ENCODE measurements around the gene MACROD2. TPM values are rescaled to one million over a fixed set of nuclear protein-coding genes. Genes with fewer than 3 reads are reported as not detected.

Gene MACROD2
- total and polyA plus RNA-seq, 2 donors (not counting 1 experiment from before 2014, with no cell fraction given): 5.3 to 6.7 TPM

DNA sequence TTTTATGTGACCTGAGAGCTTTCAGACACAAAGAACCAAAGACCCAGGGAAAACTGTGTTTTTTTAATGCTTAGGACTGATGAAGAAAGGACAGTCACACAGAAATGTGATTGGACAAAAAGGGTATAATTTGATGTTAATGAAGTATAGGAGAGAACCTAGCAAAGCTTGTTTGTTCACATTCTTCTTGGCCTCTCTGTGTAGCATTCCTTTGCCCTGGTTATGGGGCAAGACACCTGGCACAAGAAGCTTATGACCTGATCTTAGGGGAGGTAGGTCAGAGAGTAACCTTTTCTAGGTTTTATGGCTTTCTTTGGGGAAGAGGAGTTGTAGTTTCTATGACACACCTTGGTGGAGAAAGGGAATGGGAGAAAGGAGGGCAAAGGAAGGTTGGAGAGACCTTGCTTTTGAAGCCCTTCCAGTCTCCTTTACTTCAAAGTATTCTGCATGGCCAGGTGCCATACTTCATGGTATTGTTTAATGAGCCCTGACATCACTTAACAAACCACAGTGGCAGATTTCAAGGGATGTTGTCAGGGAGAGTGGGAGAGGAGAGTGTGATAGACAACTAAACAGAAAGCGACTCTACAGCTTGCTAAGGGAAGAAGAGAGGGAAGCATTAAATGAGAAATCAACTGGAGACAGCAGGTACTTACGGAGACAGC lies 1043.9 kb downstream of the MACROD2 start:
- Histone ChIP-seq H3K27ac (ENCODE audit: low read length in 2 of 2) (no peak overlapping the region), H3K9me3 (ENCODE audit: control extremely low read depth in 1 of 3, control insufficient read depth in 2 of 3, insufficient read depth in 1 of 3, low read length in 2 of 3) (no peaks in the 10 kb centered on the region), H3K27me3 (replicated peaks in 1 of 4; ENCODE audit: control extremely low read depth in 1 of 4, control insufficient read depth in 3 of 4, insufficient read depth in 4 of 4, low read length in 3 of 4) (no peaks in the 10 kb centered on the region), H3K4me2 (replicated peaks; ENCODE audit: low read depth, low read length, poor library complexity, severe bottlenecking) (no peak overlapping the region), H4K20me1 (ENCODE audit: control insufficient read depth, insufficient read depth, low read length, poor library complexity, severe bottlenecking) (no peaks in the 10 kb centered on the region), H3K9ac (ENCODE audit: low read length) (no peak overlapping the region), H3K36me3 (replicated peaks in 1 of 2; ENCODE audit: control extremely low read depth in 1 of 2, control insufficient read depth in 1 of 2, extremely low read depth in 1 of 2, insufficient read depth in 2 of 2, low read length in 1 of 2) (no peaks in the 10 kb centered on the region), H3K4me3 (ENCODE audit: control extremely low read depth in 1 of 5, extremely low read depth in 1 of 5, insufficient read depth in 1 of 5, low read depth in 2 of 5, low read length in 4 of 5) (no peak overlapping the region), H2AFZ (ENCODE audit: insufficient read depth, low read depth, low read length, poor library complexity, severe bottlenecking) (no peak overlapping the region), H3K4me1 (ENCODE audit: control insufficient read depth in 2 of 2, insufficient read depth in 2 of 2, low read length in 2 of 2) (no peaks in the 10 kb centered on the region), H3K79me2 (ENCODE audit: control insufficient read depth, insufficient read depth, low read length) (no peaks in the 10 kb centered on the region)
- H3K4me1 Mint-ChIP-seq: no peaks in the 10 kb centered on the region
- TF ChIP-seq, protein P1, sequence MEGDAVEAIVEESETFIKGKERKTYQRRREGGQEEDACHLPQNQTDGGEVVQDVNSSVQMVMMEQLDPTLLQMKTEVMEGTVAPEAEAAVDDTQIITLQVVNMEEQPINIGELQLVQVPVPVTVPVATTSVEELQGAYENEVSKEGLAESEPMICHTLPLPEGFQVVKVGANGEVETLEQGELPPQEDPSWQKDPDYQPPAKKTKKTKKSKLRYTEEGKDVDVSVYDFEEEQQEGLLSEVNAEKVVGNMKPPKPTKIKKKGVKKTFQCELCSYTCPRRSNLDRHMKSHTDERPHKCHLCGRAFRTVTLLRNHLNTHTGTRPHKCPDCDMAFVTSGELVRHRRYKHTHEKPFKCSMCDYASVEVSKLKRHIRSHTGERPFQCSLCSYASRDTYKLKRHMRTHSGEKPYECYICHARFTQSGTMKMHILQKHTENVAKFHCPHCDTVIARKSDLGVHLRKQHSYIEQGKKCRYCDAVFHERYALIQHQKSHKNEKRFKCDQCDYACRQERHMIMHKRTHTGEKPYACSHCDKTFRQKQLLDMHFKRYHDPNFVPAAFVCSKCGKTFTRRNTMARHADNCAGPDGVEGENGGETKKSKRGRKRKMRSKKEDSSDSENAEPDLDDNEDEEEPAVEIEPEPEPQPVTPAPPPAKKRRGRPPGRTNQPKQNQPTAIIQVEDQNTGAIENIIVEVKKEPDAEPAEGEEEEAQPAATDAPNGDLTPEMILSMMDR (IDR thresholded peaks at IDR 0.05): no peak
- no peak for TF ChIP-seq EZH2 (IDR thresholded peaks at IDR 0.05; ENCODE audit: borderline replicate concordance, insufficient read depth, low read depth, low read length, poor library complexity, severe bottlenecking)
- no peak for ATAC-seq (ENCODE audit: low read depth)
- POLR2A ChIA-PET: no interaction called here
- CTCF ChIA-PET: no interaction called here
- WGBS (ENCODE audit: insufficient coverage): no CpG with 5 or more reads among the region's 2 CpGs
- no peaks in the 10 kb centered on the region for H3K9me3 Mint-ChIP-seq (ENCODE audit: insufficient read depth)
- no peak overlapping the region for H3K4me3 Mint-ChIP-seq
- no peak for DNase-seq
- H3K27me3 Mint-ChIP-seq: peaks cover 3% of the 10 kb centered on the region
- intact Hi-C loops (cut with micrococcal nuclease): loop anchor here (1.0 kb wide), 1 partner anchor 19 kb away; no protein-coding TSS in a partner anchor
- no peak overlapping the region for H3K27ac Mint-ChIP-seq

DNA sequence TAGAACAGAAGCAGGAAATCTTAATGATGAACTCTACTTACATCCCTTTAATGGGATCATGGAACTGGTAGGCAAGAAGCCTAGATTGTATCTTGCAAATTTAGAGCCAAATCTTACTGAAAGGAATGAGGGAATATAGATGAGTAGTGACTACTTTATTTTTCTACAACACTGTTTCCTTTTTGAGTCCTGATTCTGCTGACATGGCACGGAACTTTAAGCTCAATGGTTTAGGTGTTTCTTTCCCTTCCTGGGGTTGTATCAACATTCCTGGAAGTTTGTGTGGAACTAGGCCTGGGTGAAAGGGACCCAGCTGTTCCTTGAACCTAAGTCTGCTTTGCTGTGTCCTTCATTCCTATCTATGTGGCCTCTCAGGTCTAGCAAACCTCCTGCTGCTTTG lies 1047.4 kb downstream of the MACROD2 start:
- CTCF ChIA-PET: no interaction called here
- Histone ChIP-seq H4K20me1 (ENCODE audit: control insufficient read depth, insufficient read depth, low read length, poor library complexity, severe bottlenecking) (no peaks in the 10 kb centered on the region), H3K9ac (ENCODE audit: low read length) (no peak overlapping the region), H3K79me2 (ENCODE audit: control insufficient read depth, insufficient read depth, low read length) (no peaks in the 10 kb centered on the region), H2AFZ (ENCODE audit: insufficient read depth, low read depth, low read length, poor library complexity, severe bottlenecking) (no peak overlapping the region), H3K9me3 (ENCODE audit: control extremely low read depth in 1 of 3, control insufficient read depth in 2 of 3, insufficient read depth in 1 of 3, low read length in 2 of 3) (no peaks in the 10 kb centered on the region), H3K4me2 (replicated peaks; ENCODE audit: low read depth, low read length, poor library complexity, severe bottlenecking) (no peak overlapping the region), H3K27me3 (replicated peaks in 1 of 4; ENCODE audit: control extremely low read depth in 1 of 4, control insufficient read depth in 3 of 4, insufficient read depth in 4 of 4, low read length in 3 of 4) (no peaks in the 10 kb centered on the region), H3K4me1 (ENCODE audit: control insufficient read depth in 2 of 2, insufficient read depth in 2 of 2, low read length in 2 of 2) (no peaks in the 10 kb centered on the region), H3K4me3 (ENCODE audit: control extremely low read depth in 1 of 5, extremely low read depth in 1 of 5, insufficient read depth in 1 of 5, low read depth in 2 of 5, low read length in 4 of 5) (no peak overlapping the region), H3K27ac (ENCODE audit: low read length in 2 of 2) (no peak overlapping the region), H3K36me3 (replicated peaks in 1 of 2; ENCODE audit: control extremely low read depth in 1 of 2, control insufficient read depth in 1 of 2, extremely low read depth in 1 of 2, insufficient read depth in 2 of 2, low read length in 1 of 2) (no peaks in the 10 kb centered on the region)
- Mint-ChIP-seq H3K27ac (no peak overlapping the region), H3K27me3 (peaks cover 3% of the 10 kb centered on the region), H3K4me1 (no peaks in the 10 kb centered on the region), H3K9me3 (ENCODE audit: insufficient read depth) (no peaks in the 10 kb centered on the region), H3K4me3 (no peak overlapping the region)
- POLR2A ChIA-PET: no interaction called here
- no peak for ATAC-seq (ENCODE audit: low read depth)
- DNase-seq: no peak
- no CpG with 5 or more reads among the region's 1 CpG for WGBS (ENCODE audit: insufficient coverage)
- intact Hi-C loops (cut with micrococcal nuclease): no loop called here
- TF ChIP-seq, protein P1 (IDR thresholded peaks at IDR 0.05): no peak
- TF ChIP-seq EZH2 (IDR thresholded peaks at IDR 0.05; ENCODE audit: borderline replicate concordance, insufficient read depth, low read depth, low read length, poor library complexity, severe bottlenecking): no peak
